Measurements from ENCODE around the gene LRP6.

GRCh38 chr12:12200363-12200762 is 66.5 kb downstream of the LRP6 start:
- TF ChIP-seq CTCF (IDR thresholded peaks at IDR 0.05): no peak
- no peak for TF ChIP-seq POLR2A (IDR thresholded peaks at IDR 0.05)
